GM12891 (cell line): ENCODE measurements around the gene FAF1.

Source experiments
- POLR2A ChIP-seq: IDR thresholded peaks from 2 replicates; pipeline ENCODE4 v1.6.1; 2011; ENCODE audit warnings: low read depth, low read length, control low read depth
- POLR2AphosphoS5 ChIP-seq: IDR thresholded peaks from 2 replicates; pipeline ENCODE4 v1.6.1; 2011; ENCODE audit warnings: low read depth, low read length, control low read depth
- TAF1 ChIP-seq: IDR thresholded peaks from 2 replicates; pipeline ENCODE4 v1.6.1; 2011; ENCODE audit warnings: low read depth, low read length, control low read depth

DNA sequence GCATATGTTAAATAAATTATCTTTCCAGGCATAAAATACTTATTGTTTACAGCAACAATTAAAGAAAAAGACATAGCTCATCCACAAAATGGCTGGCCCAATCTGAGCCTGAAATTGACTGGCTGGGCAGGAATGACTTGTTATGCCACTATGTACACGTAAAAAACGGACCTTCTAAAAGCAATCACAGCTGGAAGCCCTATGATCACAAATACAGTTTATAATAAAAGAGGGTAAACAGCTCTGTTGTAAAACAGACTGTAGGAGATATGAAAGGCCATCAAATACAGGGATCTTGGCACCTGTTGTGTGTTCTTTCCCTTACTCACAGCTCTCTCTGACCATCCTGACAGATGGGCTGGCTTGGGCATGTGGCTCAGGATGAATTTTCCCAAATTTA lies 466.4 kb downstream of the FAF1 start:
- no peak for TF ChIP-seq POLR2A
- no peak for TF ChIP-seq POLR2AphosphoS5
- no peak for TF ChIP-seq TAF1
